GM12872 (cell line): ENCODE data around the gene SPP1.

Source experiments
- TF ChIP-seq, protein P1 (sequence below): IDR thresholded peaks from 3 replicates; pipeline ENCODE4 v1.5.1; 2011; ENCODE audit warnings: low read depth, mild to moderate bottlenecking, low read length, moderate library complexity; ENCODE audit not compliant: insufficient read depth

SPP1 gene

DNA sequence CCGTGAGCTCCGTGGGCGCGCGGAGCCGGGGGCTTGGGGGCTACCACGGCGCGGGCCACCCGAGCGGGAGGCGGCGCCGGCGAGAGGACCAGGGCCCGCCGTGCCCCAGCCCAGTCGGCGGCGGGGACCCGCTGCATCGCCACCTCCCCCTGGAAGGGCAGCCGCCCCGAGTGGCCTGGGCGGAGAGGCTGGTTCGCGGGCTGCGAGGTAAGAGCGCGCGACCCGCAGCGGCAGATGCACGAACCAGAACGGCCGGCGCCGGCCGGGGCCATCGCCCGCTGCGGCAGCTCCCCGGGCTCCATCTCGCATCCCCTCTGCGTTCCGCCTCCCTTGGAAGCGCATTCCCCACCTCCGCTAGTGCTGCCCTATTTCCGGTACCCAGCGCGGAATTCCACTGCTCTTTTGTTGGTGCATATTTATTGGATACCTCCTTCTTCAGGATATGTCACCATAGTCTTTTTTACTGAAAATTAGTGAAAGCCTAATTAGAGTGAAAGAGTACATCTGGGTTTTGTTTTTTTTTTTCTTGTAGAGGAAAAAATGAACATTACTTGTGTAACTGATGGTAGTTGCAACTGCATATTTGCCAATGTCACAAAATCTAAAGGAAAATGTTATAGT, 32.7 kb downstream of the SPP1 start:
- TF ChIP-seq, protein P1, sequence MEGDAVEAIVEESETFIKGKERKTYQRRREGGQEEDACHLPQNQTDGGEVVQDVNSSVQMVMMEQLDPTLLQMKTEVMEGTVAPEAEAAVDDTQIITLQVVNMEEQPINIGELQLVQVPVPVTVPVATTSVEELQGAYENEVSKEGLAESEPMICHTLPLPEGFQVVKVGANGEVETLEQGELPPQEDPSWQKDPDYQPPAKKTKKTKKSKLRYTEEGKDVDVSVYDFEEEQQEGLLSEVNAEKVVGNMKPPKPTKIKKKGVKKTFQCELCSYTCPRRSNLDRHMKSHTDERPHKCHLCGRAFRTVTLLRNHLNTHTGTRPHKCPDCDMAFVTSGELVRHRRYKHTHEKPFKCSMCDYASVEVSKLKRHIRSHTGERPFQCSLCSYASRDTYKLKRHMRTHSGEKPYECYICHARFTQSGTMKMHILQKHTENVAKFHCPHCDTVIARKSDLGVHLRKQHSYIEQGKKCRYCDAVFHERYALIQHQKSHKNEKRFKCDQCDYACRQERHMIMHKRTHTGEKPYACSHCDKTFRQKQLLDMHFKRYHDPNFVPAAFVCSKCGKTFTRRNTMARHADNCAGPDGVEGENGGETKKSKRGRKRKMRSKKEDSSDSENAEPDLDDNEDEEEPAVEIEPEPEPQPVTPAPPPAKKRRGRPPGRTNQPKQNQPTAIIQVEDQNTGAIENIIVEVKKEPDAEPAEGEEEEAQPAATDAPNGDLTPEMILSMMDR, result no peak

DNA sequence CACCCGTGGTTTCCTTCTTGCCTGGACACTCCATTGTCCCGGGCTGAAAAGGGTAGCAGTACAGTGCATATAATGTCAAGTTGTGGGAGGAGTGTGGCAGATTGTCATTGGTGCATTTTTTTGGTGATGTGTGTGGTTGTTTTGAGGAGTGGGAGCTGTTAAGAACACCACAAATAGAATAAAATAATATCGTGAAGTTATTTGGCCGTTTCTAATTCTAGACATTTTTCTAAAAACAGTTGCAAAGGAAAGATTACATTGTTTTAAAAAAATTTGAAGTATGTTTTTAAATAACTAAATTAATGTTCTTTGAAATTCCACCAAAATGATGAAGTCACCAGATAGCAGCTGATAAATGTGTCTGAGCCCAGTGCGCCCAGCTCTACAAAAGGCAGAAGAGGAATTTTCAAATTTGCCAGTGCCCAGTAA, 33.2 kb downstream of the SPP1 start:
- TF ChIP-seq, protein P1, result no peak

DNA sequence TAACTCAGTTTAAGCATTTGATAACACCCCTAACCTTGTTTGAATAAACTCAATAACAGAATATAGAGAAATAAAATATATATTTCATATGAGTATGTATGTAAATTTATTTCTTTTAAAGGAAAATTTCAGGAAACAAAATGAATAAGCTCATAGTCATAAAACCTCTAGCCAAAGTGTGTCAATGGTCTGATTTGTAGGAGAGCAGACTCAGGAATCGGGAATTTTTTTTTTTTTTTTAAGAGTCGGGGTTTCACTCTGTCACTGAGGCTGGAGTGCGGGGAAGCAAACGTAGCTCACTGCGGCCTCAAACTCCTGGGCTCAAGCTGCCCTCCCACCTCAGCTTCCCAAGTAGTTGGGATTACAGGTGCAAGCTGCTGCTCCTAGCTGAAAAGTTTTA, 34.4 kb downstream of the SPP1 start:
- TF ChIP-seq, protein P1, result no peak

DNA sequence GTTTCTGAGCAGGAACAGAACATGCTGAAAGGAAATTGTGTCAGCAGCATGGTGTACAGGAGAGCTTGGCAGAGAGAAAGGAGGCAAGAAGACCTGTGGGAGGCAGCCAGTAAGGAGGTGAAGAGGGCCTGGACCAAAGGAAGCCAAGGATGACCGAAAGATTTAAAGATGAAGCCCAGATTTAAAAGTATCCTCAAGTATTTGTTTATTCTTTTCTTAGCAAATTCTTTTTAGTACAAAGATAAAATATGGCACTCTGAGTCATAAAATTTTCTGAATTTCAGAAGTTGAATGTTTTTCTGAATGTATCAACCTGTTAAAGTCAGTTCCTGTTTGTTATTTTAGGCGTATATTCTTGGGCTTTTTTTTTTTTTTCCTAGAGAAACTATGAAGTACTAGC, 35.5 kb downstream of the SPP1 start:
- TF ChIP-seq, protein P1, result no peak

DNA sequence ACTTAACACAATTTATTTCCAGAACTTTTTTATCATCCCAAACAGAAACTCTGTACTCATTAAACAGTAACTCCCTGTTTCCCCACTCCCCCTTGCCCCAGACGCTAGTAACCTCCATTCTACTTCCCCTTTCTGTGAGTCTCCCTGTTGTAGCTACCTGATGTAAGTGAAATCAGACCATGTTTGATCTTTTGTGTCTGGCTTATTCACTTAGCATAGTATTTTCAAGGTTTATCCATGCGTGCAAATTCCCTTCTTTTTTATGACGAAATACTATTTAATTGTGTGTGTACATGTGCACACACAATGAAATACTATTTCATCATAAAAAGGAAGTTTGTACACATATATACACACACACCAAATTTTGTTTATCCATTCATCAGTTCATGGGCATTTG, 37.1 kb downstream of the SPP1 start:
- TF ChIP-seq, protein P1, result no peak

DNA sequence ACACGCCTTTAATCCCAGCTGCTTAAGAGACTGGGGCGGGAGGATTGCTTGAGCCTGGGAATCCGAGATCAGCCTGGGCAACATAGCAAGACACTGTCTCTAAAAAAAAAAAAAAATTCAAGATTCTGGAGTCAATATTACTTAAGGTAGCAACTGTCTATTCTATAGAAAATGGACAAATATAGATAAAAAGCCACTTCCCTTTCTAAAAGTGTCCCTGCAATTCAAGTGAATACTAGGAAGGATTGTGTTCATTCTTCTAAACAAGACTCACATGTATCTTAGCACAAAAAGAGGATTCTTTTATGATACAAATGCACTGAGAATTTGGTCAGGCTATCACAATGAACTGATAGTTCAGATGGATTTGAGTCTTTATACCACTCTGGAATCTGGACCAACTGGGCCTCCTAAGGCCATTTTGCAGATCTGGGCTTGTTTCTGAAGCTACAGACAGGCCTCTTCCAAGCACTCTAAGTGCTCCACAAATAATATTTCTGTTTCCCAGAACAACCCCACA, 38.9 kb downstream of the SPP1 start:
- TF ChIP-seq, protein P1, result no peak

DNA sequence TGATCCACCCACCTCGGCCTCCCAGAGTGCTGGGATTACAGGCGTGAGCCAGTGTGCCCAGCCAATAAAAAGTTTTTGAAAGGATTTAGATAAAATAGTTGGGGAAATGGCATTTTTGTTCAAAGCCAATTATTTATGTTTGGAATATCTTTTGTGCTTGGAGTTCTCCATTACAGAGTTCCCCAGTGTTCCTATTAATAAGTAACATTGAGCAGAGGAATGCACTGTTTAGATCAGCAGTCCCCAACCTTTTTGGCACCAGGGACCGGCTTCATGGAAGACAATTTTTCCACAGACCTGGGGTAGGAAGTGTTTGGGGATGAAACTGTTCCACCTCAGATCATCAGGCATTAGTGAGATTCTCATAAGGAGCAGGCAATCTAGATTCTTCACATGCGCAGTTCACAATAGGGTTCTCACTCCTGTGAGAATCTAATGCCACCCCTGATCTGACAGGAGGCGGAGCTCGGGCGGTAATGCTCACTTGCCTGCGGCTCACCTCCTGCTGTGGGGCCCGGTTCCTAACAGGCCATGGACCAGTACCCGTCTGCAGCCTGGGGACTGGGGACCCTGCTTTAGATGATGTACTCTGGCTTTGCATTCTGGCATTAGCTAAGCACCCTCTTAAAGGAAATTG, 40.3 kb downstream of the SPP1 start:
- TF ChIP-seq, protein P1, result no peak
